T-helper 1 cell treated with Interleukin-12 subunit alpha and Interleukin-12 subunit beta and Interleukin-4 antibody, amounts not matched to agents 30 μg/mL and 1 μg/mL, for 36 hours (primary cell): ENCODE measurements around the gene CXorf65.

Experiments
- H3K27ac Mint-ChIP-seq: one replicate; pipeline ENCODE4 v1.8.0; 2021; ENCODE audit warnings: mild to moderate bottlenecking, mixed read lengths
- H3K27me3 Mint-ChIP-seq: one replicate; pipeline ENCODE4 v1.8.0; 2021; ENCODE audit warnings: low read depth, mixed read lengths
- H3K36me3 Mint-ChIP-seq: one replicate; pipeline ENCODE4 v1.8.0; 2021; ENCODE audit warnings: low read depth, mixed read lengths
- H3K4me1 Mint-ChIP-seq: one replicate; pipeline ENCODE4 v1.8.0; 2021; ENCODE audit warnings: low read depth, mixed read lengths
- H3K4me3 Mint-ChIP-seq: one replicate; pipeline ENCODE4 v1.8.0; 2021; ENCODE audit warnings: mild to moderate bottlenecking, moderate library complexity, mixed read lengths
- H3K9me3 Mint-ChIP-seq: one replicate; pipeline ENCODE4 v1.8.0; 2021; ENCODE audit warnings: mixed read lengths

The CXorf65 gene

GRCh38 chrX:71067089-71067488, 39.5 kb downstream of the CXorf65 start:
- Mint-ChIP-seq H3K36me3 (peaks cover 12% of the 10 kb centered on the region), H3K27me3 (peaks cover 1% of the 10 kb centered on the region), H3K9me3 (no peaks in the 10 kb centered on the region), H3K4me1 (peaks cover 16% of the 10 kb centered on the region), H3K27ac (peak overlapping the region; percentile 93), H3K4me3 (peak overlapping the region; percentile 98)

GRCh38 chrX:71060127-71060526, 46.4 kb downstream of the CXorf65 start:
- no peak overlapping the region for H3K27ac Mint-ChIP-seq
- H3K4me3 Mint-ChIP-seq: no peak overlapping the region

GRCh38 chrX:71057848-71058530, 48.6 kb downstream of the CXorf65 start:
- Mint-ChIP-seq H3K4me3 (no peak overlapping the region), H3K9me3 (no peaks in the 10 kb centered on the region), H3K27ac (peak overlapping the region; percentile 49), H3K36me3 (peaks cover 29% of the 10 kb centered on the region), H3K27me3 (no peaks in the 10 kb centered on the region), H3K4me1 (peaks cover 28% of the 10 kb centered on the region)

More at GRCh38 chrX:71060127-71060526, 46.4 kb downstream of the CXorf65 start:
- Mint-ChIP-seq H3K9me3 (no peaks in the 10 kb centered on the region), H3K4me1 (peaks cover 31% of the 10 kb centered on the region), H3K27me3 (no peaks in the 10 kb centered on the region), H3K36me3 (peaks cover 30% of the 10 kb centered on the region)

GRCh38 chrX:71056867-71057266, 49.7 kb downstream of the CXorf65 start:
- Mint-ChIP-seq H3K9me3 (no peaks in the 10 kb centered on the region), H3K27me3 (no peaks in the 10 kb centered on the region), H3K4me1 (peaks cover 28% of the 10 kb centered on the region), H3K36me3 (peaks cover 24% of the 10 kb centered on the region), H3K27ac (no peak overlapping the region), H3K4me3 (no peak overlapping the region)
